HG02763 (cell line): ENCODE data around the gene XYLT1.

Experiments
- ATAC-seq: cut with Tn5 transposase; IDR thresholded peaks from one replicate; pipeline ENCODE4 v1.9.1; 2021; ENCODE audit warnings: mild to moderate bottlenecking, moderate library complexity; ENCODE audit not compliant: unreplicated experiment

XYLT1 gene

DNA sequence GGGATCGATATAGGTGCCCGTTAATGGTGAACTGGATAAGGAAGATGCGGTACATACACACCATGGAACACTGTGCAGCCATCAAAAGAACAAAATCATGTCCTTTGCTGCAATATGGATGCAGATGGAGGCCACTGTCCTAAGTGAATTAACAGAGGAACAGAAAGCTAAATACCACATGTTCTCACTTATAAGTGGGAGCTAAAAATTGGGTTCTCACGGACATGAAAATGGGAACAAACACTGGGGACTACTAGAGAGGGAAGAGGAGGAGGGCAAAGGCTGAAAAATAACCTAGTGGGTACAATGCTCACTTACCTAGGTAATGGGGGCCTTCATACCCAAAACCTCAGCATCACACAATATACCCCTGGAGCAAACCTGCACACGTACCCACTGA, 302.6 kb downstream of the XYLT1 start:
- no peak for ATAC-seq

DNA sequence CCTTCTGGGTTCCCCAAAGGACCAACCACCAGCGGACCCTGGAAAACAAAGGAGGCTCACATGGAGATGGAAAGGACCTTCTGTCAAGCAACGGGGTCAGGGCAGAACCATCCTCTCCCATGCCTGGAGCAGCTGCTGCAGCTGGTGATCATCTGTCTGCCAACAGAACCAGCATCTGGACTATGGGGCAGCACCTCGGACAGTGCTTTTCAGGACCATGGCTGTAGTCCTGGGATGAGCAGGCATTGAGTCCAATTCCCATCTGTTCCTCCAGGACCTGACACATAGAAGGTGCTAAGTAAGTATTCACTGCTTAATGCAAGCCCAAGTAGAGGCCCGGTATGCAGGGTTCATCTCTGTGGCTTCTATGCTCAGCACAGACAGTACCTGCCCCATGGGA, 304.7 kb downstream of the XYLT1 start:
- no peak for ATAC-seq

DNA sequence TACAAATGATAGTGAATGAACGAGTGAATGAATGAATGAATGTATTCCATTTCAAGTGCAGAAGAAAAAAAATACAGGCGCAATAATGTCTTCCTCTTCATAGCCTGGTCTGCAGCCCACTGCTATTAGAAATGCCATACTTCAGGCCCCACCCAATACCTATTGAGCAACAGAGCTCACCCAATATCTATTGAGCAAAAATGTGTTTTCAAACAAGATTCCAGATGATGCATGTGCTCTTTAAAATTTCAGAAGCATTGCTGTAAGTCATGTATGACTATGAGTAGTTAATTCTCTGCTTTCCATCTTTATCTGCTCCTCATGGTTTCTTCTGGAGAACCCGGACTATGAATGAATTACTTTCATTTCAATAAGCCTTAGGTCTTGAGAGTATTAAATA, 308.2 kb downstream of the XYLT1 start:
- no peak for ATAC-seq

DNA sequence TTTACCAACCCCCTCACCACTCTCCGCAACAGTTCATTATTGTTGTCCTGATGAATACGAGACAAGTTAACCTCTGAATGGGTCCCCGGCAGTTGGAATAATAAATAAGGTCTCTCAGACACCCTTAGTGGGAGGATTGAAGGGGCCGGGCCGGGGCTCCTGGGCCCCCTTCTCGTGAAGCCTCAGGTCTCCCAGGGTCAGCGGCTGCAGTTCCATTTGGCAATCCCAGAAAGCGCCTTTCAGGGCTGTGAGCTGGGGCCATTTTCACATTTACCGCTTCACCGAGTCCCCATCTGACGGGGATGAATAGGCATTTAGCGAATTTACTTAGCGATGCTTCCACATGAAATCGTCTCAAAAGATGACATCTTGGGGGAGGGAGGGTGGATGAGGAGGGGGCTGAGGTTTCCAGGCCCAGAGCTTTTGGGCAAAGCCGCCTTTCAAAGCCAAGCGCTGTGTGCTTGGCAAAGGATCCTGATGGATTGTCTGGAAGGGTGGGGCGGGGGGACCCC, 309.8 kb downstream of the XYLT1 start:
- no peak for ATAC-seq

DNA sequence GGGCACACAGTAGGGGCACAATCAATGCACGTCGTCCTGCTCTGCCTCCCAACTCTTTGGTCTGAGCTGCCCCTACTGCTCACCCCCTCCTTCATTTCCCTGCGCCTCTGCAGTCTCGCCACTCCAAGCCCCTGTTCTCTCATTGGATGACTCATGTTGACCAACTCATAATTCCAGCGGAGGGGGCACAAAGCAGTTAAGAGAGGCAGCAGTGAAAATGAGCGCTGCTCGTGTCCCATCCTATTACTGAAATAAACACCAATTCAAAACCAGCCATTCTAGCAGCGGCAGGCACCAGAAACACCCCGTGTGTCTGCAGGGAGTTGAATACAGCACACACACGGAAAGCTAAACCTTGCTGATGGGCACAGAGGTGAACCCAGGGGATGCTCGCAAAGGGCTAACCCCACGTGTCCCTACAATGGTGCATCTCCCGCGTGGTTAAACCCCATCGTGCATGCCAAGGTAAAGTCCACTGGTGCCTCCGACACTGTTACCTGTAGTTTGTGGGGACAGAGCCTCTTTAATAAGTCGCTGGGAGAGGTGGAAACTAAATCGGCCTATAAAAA, 310.4 kb downstream of the XYLT1 start:
- no peak for ATAC-seq

DNA sequence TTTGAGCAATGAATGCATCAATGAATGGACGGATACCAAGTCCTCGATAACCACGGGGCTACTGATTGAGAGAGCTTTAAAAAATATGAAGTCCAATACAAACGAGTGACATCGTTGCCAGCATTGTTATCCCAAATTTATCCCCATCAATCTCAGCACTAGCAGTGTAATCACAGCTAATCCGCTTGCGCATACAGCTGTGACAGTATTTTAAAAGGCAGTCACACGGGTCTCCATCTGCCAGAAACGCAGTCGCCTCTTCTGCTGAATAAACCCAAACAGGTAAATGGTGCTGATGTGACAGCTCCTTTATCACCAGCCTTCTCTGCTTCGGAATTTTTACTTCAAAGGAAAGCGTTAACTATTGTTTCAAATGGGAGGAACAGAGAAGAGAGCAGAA, 311.1 kb downstream of the XYLT1 start:
- no peak for ATAC-seq

DNA sequence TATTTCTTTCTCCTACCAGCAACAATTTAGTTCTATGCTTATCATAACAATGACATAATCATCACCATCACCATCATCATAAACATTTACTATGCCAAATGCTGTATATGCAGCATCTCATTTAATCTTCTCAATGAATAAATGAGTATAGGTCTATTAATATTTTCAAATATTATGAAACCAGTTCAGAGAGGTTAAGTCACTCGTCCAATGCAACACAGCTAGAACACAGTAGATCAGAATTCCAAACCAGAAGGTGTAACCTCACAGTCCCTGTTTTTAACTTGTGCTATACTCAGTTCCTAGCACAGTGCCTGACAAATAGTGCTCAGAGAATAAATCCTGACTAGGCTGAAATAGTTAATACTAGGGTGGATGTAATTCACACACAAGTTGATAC, 314.8 kb downstream of the XYLT1 start:
- ATAC-seq = no peak

DNA sequence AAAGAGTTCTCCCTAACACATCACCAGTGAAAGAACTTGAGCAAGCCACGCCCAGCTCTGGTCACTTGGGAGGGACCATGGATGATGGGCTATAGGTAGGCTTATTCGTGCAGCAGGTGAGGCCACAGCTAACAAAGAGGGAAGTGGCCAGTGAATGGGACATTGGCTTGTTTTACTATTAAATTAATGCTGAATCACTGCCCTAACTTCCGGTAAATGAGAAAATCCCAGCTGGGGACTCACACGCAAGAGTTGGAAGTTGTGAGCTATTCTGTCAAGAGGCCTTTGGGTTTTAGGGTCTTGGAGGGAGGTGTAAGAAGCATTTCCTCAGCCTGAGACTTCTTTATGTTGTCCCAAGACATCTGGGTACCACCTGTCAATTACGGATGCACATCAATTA, 315.3 kb downstream of the XYLT1 start:
- no peak for ATAC-seq

DNA sequence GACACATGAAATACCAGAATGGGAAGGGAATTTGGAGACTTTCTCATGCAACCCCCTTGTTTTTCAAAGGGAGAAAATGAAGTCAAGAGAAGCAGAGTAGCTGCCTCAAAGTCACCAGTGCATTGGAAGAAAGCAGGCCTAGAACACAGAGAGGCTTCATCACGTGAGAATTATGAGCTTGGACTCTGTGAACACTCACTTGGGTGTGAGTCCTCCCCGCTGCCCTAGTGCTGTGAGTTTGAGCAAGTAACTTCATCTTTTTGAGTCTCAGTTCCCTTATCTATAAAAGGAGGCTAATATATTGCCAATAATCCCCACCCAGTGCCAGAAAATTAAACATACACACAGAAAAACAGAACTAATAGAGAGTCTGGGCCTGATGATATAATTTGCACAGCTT, 315.8 kb downstream of the XYLT1 start:
- ATAC-seq = no peak

DNA sequence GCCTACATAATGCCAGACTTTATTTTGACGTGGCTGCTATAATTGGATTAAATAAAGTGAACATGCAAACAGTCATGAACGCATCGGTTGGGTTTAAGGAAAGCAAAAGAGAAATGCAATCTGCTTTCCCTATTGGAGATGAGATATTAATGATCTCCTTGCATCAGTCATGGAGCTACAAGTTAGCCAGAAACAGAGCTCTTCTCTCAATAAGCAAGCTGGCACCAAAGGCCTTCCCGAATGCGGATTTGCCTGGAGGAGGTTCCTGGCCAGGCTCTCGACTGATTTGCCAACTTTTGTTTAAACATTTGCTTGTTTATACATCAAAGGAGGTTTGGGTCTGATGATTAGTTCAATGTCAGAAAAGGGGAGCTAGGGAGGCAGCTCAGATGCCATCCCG, 318.4 kb downstream of the XYLT1 start:
- no peak for ATAC-seq

DNA sequence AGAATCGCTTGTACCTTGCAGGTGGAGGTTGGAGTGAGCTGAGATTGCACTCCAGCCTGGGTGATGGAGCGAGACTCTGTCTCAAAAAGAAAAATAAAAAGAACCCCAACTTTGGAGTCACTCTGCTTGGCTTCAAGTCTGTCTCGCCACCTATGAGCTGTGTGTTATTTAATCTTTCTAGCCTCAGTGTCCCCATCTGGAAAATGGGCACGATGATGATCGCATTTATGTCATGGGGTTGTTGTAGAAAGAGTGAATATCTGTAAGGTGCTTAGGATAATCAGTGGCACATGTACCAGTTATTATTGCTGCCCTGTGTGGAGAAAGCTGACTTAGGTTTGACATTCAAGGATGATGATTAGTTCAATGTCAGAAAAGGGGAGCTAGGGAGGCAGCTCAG, 319.4 kb downstream of the XYLT1 start:
- ATAC-seq = no peak

DNA sequence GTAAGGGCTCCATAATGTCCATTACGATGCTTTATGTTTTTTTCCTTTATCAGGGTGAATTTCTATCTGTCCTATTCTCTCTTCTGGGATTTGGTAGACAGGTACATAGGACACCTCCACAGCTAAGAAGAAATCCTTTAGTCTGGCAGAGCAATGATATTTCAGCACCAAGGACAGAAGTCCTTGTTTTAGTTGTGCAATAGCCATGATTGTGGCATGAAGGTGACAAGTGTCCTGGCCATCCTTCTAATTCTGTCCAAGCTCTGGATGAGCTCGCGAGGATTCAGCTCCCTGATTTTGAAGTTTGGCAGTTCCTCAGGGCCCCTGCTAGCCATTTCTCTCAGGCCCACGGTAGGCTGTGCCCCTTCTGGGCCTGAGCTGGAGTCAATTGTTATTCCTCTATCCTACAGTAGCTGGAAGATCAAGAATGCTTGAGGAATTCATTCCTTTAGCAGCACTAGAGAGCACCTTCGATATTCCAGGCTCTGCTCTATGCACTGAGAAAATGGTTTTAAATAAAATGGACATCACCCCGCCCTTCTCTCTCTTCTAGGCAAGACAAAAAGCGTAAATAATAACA, 320.8 kb downstream of the XYLT1 start:
- ATAC-seq = no peak

DNA sequence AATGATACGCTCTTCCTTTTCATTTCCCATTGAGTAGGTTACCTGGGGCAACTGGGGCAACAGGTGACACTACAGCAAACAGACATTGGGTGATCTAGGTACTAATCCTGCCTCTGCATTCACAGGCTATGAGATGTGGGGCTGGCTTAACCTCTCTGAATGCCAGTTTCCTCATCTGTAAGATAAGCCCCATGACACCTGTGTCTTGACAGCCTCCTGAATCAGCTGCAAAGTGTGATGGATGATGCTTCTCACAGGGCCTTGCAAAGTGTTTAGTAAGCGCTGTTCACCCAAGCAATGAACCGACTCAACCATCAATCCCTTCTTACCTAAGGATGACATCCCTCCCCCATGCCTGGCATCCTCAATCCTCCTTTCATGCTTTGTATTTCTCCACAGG, 322.8 kb downstream of the XYLT1 start:
- no peak for ATAC-seq

DNA sequence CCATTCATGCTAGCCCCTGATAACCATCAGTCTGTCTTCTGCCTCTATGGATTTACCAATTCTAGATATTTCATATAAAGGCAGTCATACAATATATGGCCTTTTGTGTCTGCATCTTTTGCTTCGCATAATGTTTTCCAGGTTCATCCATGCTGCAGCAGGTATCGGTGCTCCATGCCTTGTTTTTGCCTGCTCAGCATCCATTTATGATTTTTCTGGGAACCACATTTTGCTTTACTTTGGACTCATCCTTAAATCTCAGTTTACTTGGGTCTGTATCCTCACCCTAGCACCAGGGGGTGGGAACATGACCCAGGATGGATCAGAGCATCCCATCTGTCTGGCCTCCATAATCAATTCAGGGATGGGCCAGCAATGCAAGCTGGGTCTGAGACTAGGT, 325.7 kb downstream of the XYLT1 start:
- ATAC-seq = no peak

DNA sequence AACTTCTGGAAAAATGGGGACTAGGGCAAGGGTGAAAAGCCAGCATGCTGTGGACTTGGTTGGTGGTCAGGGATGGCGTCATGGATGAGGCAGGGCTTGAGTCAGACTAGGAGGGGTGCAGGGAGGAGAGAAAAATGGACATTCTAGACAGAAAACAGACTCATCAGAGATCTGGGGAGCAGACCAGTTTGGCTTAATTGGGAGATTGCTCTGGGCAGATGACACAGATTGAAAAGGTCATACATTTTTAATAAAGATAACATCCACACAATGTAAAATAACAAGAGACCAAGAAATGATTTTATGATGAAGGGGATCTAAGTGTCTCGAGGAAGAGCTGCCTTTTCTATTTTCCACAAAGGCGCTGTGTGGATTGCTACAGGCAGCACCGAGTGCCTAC, 326.3 kb downstream of the XYLT1 start:
- ATAC-seq = no peak

DNA sequence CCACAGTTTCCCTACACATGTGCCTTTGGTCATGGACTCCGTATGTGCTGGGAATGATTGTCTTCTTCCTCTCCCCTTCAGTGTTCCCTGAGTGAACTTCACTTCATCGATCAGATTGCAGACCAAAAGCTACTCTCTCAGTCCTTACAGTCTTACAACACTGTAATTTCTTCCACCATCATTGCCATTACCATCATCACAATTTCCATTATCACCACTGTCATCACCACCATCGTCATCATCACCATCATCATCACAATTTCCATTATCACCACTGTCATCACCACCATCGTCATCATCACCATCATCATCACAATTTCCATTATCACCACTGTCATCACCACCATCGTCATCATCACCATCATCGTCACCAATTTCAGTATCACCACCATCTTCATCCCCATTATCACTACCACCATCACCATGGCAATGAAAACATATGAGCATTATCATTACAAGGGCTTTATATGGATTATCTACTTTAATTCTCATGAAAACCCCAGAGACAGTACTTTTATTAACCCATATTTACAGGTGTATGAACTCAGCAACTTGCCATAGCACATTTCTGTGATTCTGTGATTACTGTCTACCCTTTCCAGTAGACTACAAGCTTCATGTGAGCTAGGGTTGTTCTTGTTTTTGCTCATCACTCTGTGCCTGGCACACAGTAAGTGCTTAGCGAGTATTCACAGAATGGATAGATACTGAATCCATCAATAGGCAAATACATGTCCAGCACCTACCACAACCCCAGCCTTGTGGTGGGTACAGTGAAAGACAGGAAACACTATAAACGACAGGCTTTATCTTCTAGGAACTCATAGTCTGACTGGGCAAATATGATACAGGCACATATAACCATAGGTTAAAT, 327.0 kb downstream of the XYLT1 start:
- no peak for ATAC-seq

DNA sequence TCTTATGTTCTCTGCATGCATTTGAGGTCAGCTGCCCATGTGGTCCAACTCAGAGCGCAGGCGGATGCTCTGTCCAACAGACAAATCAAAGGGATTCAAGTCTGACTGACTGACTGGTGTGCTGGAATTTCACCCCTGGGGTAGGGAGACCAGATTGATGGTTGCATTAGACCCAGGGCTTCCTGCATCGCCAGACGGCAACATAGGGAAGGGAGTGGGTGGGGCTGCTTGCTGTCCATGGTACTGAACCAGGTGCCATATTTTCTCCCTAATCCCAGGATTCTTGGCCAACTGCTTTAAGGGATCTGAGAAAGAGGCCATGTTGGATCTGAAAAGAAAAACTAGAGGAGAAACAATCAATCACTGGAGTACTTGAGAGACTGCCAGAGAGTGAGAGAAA, 332.0 kb downstream of the XYLT1 start:
- no peak for ATAC-seq

DNA sequence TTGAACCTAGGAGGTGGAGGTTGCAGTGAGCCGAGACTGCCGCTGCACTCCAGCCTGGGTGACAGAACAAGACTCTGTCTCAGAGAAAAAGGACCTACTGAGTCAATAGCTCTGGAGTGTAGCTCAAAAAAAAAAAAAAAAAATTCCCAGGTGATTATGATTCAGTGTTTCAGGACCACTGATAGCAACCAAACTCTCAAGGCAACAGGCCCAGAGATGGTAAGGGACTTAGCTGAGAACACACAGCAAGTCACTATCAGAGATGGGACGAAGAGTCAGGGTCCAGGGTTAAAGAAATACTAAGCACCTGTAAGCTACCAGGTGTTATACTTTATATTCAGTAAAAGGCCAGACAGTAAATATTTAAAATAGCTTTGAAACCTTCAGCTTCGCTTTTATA, 335.3 kb downstream of the XYLT1 start:
- ATAC-seq = no peak

DNA sequence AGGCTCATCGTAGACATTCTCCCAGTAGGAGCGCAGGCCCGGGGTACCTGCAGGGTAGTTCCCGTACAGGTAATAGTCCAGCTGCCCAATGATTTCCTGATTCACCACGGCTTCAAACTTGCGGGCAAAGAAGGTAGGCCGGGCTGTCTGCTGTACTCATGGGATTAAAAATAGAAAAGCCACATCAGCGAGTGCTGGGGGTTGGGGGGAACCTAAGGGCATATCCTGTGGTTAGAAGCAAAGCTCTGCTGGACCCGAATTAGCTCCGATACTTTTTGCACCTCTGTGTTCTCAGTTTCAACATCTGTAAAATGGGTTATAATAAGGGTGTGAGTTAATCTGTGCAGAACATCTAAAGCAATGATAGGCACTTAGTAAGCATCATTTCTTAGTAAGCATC, 336.2 kb downstream of the XYLT1 start:
- ATAC-seq = no peak

DNA sequence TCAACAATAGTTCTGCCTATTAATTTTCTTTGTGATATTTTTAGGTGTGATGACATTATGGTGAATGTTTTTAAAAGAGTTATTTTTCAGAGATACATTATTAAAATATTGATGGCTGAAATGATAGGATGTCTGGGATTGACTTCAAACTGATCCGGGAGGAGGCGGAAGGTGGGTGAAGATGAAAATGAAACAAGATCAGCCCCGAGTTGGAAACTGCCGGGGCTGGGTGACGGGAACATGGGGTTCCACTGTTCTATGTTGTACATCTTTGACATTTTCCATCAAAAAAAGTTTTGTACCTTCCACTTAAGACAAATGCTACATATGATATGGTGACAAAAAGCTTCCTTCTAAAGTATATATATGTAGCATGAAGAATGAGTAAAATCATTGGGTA, 336.9 kb downstream of the XYLT1 start:
- no peak for ATAC-seq

DNA sequence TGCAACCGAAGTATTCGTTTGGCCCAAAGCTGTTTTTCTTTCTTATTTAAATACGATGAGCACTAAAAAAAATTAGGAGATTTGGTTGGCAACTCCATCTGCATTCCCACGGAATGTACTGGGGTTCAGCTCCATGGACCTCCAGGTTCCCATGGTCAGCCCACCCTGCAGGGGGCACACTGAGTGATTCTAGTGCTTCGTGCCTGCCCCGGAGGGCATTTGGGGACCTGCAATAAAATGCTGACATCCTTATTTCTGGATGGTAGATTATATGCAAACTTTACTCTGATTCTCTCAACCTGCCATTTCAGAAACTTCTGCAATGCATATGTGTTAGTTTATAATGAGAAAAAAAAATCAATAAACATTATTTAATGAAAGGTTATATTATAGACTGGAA, 339.4 kb downstream of the XYLT1 start:
- no peak for ATAC-seq

DNA sequence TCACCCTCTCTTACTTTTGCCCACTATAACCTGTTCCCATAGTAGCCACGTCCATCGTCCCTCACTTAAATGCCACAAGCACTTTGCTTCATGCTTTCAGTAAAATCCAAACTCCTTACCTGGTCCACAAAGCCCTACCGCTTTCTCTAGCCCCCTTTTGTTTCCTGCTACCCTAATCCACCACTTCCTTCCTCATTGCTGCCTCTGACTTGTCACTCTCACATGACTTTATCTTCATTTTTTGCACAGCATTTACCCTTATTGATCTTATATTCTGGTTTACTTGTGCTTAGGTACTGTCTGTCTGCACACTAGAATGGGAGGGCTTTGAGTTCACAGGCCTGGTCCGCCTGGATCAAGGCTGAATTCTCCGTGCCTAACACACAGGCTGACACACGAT, 340.0 kb downstream of the XYLT1 start:
- ATAC-seq = no peak
